Measurements from ENCODE around the gene CD52.

CD52 gene, protein sequence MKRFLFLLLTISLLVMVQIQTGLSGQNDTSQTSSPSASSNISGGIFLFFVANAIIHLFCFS

DNA sequence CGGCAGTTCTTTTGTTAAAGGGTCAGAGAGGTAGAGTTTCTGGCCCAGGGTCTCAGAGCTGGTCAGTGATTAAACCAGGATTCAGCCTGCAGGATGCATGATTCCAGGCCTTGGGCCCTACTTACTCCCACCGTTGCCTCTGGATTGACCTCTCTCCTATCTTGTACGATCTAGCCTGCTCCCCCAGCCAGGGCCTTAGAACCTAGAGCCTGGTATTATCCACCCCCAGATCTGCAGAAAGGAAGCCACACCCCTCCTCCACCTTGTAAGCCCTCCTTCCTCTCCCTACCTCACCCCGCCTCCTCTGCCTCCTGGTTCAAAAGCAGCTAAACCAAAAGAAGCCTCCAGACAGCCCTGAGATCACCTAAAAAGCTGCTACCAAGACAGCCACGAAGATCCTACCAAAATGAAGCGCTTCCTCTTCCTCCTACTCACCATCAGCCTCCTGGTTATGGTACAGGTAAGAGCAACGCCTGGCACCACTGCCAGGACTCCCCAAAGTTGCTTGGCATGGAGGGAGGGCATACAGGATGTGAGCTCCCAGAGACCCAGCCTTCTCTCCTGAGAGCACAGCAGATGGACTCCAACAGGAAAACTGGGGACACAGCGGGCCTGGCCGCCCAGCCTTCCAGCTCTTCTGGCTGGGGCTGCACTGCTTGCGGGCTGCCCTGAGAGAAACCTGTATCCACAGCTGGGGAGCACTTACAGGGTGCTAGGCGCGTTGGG lies at the start of gene CD52:
CD52 (plus strand) TSS at position 347 of the 726 bp plus-strand sequence; CDS start at position 407, 60 bp downstream.
- in situ Hi-C loops (cut with MboI; ENCODE audit: low sequenced_read_pairs) = no loop called here

DNA sequence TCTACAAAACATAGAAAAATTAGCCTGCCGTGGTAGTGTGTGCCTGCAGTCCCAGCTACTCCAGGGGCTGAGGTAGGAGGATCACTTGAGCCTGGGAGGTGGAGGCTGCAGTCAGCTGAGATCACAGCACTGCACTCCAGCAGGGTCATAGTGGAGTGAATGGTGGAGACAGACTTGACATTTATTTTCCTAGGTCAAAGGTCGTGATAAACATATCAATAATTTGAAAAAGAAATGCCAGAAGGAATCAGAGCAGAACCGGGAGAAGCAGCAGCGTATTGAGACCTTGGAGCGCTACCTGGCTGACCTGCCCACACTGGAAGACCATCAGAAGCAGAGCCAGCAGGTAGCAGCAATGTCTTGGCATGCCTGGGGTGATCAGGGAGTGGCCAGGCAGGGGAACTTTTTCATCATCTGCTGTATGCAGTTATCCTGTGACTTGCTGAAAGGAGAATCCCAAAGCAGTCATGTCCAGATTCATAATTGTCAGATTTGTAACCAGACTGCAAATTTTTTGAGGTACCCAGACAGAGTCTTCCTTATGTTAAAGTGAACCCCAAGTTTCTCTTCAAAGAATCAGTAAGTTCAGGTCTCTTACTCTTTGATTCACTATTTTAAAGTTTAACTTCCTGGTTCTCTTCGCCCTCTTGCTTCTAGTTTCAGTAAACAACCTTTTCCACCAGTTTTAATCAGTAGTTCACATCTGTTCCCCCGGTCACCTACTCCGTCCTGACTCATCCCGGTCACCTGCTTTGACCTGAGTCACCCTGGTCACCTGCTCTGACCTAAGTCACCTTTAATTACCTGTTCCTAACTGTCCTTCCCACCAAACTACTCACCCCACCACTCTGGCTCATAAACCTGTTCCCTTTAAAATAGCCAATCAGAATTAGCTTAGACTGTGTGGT lies 49.2 kb upstream of the CD52 start:
- in situ Hi-C loops (cut with MboI; ENCODE audit: low sequenced_read_pairs) = no loop called here

DNA sequence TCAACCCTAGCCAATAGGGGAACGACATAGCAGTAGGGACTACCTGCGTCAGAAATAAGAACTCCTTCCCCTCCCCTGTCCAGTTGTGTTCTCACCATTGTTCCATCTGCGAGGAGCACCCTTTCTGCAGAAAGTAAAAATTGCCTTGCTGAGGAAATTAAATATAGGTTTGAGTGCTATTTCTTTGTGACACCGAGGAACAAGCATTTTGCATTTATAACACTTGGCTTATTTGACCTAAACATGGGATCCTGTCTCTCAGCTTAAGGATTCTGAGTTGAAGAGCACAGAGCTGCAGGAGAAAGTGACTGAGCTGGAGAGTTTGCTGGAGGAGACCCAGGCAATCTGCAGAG lies 48.6 kb upstream of the CD52 start:
- in situ Hi-C loops (cut with MboI; ENCODE audit: low sequenced_read_pairs) = no loop called here

DNA sequence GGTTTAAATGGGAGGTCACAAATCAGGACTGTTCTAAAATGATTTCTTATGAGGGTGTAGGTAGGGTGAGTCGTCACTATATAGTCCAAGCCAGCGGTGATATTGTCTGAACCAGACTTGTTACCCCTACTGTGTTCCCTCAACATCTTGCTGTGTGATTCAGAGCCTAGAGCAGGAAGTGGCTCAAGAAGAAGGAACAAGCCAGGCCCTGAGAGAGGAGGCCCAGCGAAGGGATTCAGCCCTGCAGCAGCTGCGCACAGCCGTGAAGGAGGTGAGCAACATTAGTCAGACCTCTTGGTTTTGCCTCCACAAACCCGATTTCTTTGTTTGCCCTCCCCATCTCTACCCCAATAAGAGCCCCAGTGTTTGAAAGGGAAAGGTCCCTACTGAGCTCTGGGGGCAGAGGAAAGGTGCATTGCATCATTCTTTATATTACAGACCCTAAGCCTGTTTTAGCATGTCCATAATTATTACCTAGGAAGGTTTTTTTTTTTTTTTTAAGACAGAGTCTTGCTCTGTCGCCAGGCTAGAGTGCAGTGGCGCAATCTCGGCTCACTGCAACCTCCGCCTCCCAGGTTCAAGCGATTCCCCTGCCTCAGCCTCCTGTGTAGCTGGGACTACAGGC lies 42.8 kb upstream of the CD52 start:
- in situ Hi-C loops (cut with MboI; ENCODE audit: low sequenced_read_pairs) = no loop called here

DNA sequence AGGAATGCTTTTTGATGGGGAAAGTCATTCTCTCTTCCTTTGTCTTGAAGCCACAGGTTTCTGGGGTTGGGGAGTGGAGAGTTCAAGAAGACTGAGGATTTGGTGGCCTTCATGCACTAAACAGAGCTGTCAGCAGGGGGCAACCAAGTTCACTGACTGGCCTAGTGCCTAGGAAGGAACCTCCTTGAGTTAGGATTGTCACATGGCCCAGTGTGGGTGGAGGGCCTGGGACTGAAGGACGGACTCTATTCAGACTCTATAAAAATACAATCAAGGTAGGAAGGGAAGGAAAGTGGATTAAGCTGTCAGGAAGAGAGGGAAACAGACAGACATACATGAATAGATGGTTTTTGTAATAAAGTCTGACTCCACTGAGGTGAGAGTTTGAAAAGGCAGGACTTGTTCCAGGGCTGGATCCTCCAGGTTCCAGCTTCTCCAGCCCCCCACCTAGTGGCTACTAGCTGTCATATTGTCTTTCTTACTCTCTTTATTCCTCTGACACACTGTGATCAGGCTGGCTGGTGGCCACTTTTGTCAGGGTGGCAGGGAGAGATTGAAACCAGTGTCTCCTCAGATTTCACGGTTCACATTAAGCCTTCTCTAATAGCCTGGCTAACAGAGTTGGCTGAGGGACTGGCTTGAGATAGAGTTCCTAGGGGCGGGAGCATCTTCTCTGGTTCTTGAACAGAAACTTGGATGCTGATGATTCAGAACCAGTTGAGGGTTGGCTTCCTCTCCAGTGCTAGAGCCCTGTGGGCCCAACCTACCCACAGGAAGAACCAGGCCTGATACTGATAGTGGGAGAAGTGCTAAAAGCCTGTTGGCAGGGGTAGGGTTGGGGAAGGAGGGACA lies 42.0 kb upstream of the CD52 start:
- in situ Hi-C loops (cut with MboI; ENCODE audit: low sequenced_read_pairs) = no loop called here

DNA sequence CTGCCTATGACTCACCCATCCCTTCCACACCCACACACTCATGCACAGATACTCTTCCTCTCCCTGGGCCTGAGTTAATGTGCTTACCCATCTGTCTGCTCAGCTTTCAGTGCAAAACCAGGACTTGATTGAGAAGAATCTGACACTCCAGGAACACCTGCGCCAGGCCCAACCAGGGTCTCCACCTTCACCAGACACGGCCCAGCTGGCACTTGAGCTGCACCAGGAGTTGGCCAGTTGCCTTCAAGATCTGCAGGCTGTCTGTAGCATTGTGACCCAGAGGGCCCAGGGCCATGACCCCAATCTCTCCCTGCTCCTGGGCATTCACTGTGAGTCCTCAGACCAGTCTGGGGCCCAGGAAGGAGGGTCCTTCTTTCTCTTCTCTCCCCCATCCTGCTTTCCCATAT lies 41.3 kb upstream of the CD52 start:
- in situ Hi-C loops (cut with MboI; ENCODE audit: low sequenced_read_pairs) = no loop called here

DNA sequence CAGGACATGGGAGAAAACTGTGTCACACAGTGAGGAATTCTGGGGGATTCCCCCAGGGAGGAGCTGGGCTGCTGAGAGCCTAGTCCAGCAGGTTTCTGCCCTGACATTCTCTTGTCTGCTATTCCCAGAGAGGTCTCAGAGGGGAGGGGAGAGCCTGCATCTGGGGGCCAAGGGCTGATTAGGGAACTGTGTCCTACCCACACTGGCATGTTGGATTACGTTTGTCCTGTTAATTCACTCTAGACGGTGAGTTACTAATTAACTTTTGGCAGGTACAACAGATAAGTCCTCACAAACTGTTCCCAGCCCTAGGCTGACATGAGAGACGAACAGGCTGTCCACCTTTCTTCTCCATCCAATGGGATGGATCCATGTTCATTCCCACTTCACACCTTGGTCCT lies 40.5 kb upstream of the CD52 start:
- in situ Hi-C loops (cut with MboI; ENCODE audit: low sequenced_read_pairs) = no loop called here

DNA sequence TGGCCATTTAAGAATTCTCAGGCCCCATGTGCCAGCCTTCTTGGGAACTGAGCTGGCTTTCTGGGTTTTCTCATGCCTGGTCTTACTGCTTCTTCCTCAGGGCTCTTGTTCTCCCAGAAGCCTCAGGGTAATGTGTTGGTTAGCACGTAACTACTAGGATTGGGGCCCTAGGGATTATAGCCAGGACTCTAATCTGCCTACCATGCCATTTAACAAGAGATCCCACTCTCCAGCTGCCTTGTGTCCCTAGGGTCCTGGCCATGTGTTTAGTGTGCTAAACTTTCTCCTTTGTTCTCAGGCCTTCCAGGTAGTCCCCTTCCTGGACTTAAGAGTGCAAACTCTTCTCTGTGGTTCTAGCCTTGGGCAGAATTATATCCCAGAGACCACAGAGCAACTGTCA lies 40.0 kb upstream of the CD52 start:
- in situ Hi-C loops (cut with MboI; ENCODE audit: low sequenced_read_pairs) = no loop called here

DNA sequence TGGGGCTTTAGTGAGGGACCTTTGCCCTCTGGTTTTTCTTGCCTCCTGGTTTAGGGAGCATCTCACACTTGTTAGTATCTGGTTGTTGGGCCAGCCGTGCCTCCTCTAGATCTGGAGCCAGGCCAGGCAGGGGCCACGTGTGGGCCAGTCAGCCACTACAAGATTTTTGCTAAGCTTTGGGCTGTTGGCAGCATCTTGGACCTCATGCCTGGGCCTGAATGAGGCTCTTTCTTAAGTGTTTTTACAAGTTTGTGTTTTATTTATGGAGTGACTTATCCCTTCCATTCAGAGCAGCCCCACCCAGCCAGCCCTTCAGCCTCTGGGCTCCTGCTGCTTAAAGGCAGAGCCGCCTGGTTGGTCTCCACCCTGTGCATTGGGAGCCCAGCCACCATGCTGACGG lies 39.5 kb upstream of the CD52 start:
- in situ Hi-C loops (cut with MboI; ENCODE audit: low sequenced_read_pairs) = no loop called here

DNA sequence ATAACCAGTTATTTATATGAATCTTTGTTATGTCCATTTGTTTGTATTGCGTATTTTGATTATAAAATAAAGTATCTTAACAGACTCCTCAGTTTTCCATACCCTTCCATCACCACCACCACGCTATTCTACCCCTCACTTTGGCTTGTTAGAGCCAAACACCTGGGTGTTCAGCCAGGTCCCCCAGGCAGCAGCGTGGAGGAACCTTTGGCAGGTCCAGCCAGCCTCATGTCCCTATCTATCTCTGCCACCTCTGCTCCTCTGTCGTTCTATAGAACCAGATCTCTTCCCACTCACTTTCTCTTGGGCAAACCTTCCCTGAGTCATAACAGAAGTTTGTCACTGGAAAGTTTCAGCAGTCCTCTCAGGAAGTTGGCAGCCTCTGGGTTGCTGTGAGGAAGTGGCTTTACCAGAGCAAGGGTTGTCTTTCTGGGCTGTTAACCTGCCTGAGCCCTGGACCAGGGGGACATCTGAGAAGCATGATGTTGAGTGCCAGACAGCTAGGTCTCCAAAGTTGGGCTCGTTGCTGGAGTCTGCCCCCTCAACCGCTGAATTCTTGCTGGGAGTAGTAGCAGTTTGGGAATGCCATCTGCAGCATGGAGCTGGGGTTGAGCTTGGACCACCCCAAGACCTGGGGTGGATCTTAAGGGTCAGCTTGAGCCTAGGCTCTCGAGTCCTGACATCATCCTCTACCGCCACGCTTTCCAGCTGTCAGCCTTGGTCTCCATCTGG lies 38.9 kb upstream of the CD52 start:
- in situ Hi-C loops (cut with MboI; ENCODE audit: low sequenced_read_pairs) = no loop called here

DNA sequence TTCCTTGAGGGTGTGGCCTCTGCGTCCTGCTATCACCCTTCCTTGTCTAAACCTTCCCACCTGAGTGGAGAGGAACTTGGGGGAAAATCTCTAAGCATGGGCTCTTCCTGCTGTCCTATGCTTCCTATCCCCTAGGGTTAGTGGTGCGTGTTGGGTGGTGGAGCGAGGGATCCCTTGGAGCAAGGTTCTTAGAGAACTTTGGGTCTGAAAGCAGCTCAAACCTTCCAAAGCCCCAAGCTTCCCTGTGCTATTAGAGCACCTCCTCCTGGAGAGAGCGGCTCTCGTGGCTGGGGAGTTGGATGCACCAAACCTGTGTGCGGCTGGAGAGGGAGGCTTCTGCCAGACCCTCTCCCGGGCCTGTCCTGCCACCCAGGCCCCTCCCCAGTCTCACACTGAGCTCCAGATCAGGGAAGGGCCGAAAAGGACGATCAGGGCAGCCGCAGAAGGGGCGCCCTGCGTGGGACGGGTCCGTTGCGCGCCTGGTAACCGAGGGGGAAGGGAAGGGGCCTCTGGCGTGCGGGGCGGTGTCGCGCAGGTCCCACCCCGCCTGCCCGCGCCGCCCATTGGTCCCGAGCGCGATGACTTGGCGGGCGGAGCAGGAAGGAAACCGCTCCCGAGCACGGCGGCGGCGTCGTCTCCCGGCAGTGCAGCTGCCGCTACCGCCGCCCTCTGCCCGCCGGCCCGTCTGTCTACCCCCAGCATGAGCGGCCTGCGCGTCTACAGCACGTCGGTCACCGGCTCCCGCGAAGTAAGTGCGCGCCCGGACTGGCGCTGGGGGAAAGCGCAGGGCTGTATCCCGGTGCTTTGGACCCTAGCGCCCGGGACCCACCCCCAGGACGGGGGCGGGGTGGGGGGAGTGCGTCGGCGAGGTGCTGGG lies 38.1 kb upstream of the CD52 start, which contains the start of gene SH3BGRL3:
SH3BGRL3 (plus strand) TSS at position 631 of the 877 bp plus-strand sequence; CDS start at position 701, 70 bp downstream.
- in situ Hi-C loops (cut with MboI; ENCODE audit: low sequenced_read_pairs) = no loop called here

DNA sequence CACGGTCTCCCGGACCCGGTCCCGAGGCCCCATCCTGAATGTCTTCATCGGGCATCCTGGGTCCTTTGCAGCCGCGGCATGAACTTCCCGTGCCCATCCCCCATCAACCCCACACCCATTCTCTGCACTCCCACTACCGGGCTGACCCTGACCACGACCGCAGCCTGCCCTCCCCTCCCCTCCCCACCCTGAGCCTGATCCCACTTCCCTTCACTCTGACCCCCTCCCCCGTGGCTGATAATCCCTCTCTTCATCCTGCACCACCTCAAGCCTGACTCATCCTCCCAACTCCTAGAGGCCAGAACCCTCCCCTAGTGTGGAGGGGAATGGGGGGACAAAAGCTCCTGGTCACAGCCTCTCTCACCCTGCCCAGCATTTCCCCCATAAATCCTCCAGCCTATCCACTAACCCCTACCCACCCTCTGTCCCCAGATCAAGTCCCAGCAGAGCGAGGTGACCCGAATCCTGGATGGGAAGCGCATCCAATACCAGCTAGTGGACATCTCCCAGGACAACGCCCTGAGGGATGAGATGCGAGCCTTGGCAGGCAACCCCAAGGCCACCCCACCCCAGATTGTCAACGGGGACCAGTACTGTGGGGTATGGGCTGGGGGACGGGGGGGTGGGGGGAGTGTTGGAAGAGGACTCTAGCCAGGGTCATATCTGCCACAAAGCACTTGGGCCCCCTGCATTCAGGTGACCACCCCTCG lies 37.3 kb upstream of the CD52 start:
- in situ Hi-C loops (cut with MboI; ENCODE audit: low sequenced_read_pairs) = no loop called here

DNA sequence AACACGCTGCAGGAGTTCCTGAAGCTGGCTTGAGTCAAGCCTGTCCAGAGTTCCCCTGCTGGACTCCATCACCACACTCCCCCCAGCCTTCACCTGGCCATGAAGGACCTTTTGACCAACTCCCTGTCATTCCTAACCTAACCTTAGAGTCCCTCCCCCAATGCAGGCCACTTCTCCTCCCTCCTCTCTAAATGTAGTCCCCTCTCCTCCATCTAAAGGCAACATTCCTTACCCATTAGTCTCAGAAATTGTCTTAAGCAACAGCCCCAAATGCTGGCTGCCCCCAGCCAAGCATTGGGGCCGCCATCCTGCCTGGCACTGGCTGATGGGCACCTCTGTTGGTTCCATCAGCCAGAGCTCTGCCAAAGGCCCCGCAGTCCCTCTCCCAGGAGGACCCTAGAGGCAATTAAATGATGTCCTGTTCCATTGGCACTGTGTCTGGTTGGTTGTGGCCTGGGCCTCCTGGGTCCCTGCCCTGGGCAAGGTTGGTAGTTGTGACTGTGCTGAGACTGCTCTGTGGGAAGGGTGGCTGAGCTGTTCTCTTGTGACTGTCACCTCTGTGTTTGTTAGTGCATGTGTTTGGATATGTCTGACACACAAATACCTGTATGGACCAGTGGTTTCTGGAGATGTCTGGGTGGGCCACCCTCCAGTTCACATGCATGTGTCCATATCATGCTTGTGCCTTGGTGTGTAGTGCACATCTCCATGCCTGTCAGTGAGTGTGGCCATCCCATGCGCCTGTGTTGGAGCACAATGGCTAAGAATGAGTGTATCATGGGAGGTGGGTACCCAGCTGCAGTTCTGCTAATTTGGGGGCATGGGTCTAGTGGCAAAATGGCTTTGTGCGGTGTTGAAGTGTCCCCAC lies 36.4 kb upstream of the CD52 start:
- in situ Hi-C loops (cut with MboI; ENCODE audit: low sequenced_read_pairs) = no loop called here

DNA sequence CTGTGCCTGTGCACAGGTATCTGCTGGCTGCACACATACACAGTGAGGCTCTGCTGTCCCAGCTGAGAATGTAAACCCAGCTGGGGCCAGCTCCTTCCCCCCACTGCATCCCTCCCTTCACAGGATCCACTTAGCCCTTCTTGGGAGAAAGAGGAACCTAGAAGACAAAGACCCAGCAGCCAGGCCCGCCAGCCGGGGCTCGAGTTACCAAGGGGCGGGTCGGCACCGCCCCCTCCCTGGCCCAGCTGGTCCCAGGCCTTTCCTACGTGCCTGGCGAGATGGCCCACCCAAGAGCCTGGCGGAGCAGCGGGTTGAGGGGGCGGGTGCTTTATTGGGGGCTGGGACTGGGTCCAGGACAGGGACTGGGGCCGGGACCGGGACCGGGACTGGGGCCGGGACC lies 35.8 kb upstream of the CD52 start:
- in situ Hi-C loops (cut with MboI; ENCODE audit: low sequenced_read_pairs) = no loop called here

DNA sequence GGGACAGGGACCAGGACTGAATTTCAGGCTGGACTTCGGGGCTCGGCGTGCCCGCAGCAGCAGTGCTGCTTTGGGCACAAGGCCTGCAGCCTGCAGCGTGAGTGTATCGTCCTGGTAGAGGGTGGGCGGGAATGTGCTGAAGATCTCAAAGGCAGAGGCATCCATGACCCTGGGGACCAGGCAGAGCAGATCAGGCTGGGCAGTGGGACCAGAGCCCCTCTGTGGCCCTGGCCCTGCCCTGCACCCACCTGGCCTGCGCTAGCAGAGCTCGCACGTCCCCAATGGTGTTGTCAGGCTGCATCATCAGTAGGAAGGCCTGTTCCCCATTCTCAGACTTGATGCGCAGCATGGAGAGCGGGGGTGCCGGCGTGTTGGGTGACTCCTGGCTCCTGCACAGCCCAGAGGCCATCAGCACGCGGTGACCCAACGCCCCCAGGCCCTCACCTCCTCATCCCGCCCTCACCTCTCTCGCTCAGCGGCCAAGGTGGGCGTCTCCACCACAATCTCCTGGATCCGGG lies 35.3 kb upstream of the CD52 start:
- in situ Hi-C loops (cut with MboI; ENCODE audit: low sequenced_read_pairs) = no loop called here

DNA sequence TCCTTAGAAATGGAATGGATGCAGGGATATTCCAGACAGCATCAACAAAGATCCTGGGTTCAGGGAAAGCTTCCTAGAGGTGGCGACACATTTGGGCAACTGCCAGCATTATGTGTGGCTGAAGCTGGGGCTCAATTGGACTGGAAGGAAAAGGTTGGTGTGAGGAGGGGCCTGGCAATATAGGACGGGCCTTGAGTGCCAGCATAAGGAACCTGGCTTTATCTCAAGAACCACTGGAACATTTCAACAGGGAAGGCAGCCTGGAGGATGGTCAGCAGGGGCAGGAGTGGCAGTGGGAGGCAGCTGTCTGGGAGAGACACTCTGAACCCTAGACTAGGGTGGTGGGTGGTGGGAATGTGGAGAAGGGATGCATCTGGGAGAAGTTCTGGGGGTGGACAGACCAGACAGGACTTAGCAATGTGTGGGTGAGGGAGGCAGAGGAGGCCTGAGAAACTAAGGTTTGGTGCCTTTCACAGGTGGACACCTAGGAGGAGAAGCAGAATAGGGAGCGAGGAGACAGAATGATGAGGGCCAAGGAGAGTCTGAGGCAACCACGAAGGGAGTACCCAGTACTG lies 34.4 kb upstream of the CD52 start:
- in situ Hi-C loops (cut with MboI; ENCODE audit: low sequenced_read_pairs) = no loop called here

Measured in HL-60/S4 (cell line).